ENCODE data around the gene CHST11.

DNA sequence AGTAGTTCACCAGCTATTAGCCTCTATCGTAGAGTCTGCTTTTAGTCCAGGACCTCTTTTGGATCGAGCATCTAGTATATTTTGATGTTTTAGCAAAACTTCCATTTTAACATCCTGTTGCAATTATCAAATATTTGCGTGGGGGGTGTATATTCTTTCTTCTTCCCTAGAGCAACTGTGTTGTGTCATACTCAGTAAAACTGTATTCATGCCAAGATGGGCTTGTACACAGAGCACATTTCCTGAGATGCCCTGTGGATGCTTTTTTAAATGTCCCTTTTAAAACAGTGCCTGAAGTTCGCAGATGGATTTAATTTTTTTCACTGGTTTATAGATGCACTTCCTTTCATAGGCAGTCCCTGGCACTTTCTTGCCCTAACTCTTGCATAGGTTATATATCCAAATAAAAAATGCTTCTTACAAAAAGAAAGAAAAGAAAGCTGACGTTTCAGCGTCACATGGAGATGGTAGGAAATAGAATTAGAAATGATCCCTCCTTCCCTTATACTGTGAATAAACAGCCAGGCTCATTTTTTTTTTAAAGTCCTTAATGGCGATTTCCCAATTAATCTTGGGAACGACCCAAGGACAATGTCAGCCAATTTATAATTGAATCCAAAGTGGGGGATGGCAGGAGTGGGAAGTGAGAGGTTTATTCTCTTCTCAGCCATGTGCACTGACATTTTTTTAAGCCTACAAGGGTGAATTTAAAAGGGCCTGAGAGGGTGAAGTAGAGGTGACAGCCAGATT is 254.4 kb downstream of the CHST11 start:
- TF ChIP-seq CTCF (IDR thresholded peaks at IDR 0.05) (no peak), POLR2A (IDR thresholded peaks at IDR 0.05; ENCODE audit: low read depth) (no peak)

Data from esophagus muscularis mucosa (tissue), 3 donors.